GM20000 (cell line): Measurements from ENCODE around the gene GRIK1.

Source experiments
- DNase-seq: peaks from one replicate; pipeline ENCODE4 v3.0.0; 2012; ENCODE audit warnings: low spot score
- CTCF ChIP-seq: IDR thresholded peaks from 2 replicates; pipeline ENCODE4 v1.5.1; 2012; ENCODE audit warnings: mild to moderate bottlenecking, control low read depth; ENCODE audit errors: extremely low read depth, missing control alignments

Gene GRIK1

GRCh38 chr21:29797155-29797554 lies 142.6 kb downstream of the GRIK1 start:
- no peak for TF ChIP-seq CTCF
- DNase-seq: no peak

GRCh38 chr21:29793712-29794111 lies 146.1 kb downstream of the GRIK1 start:
- TF ChIP-seq CTCF: no peak
- DNase-seq: no peak

DNA sequence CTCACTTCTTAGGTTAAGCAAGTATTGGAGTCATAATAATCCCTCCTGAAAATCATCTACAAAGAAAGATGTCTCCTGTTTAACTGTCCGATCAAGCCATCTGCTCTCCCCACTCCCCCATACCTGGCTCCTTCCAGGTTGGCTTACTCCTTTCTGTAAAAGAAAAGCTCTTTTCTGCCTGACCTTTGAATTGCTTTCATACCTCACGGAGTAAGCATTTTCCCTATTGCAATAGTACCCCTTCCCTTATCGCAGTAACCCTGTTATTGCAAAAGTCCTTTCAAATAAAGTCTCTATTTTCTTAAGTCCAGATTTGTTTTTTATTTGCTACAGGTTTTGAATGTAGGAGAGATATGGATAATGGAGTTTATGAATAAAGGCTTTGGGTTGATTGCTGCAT lies 150.4 kb downstream of the GRIK1 start:
- no peak for DNase-seq

DNA sequence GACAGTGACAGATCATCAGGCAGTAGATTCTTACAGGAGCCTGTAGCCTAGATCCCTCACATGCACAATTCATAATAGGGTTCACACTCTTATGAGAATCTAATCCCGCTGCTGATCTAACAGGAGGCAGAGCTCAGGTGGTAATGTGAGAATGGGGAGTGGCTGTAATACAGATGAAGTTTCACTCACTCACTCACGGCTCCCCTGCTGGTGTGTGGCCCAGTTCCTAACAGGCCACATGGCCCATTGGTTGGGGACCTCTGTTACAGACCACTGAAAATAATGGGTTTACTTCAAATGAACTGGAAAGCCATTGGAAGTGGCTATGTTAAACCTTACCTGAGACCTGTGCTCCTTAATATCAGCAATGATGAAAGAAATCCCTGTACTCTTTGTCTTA lies 151.0 kb downstream of the GRIK1 start:
- no peak for DNase-seq
- TF ChIP-seq CTCF: no peak

More for the DNA sequence above, 150.4 kb downstream of the GRIK1 start:
- no peak for TF ChIP-seq CTCF

GRCh38 chr21:29787361-29787909 lies 152.4 kb downstream of the GRIK1 start:
- TF ChIP-seq CTCF: no peak
- no peak for DNase-seq

DNA sequence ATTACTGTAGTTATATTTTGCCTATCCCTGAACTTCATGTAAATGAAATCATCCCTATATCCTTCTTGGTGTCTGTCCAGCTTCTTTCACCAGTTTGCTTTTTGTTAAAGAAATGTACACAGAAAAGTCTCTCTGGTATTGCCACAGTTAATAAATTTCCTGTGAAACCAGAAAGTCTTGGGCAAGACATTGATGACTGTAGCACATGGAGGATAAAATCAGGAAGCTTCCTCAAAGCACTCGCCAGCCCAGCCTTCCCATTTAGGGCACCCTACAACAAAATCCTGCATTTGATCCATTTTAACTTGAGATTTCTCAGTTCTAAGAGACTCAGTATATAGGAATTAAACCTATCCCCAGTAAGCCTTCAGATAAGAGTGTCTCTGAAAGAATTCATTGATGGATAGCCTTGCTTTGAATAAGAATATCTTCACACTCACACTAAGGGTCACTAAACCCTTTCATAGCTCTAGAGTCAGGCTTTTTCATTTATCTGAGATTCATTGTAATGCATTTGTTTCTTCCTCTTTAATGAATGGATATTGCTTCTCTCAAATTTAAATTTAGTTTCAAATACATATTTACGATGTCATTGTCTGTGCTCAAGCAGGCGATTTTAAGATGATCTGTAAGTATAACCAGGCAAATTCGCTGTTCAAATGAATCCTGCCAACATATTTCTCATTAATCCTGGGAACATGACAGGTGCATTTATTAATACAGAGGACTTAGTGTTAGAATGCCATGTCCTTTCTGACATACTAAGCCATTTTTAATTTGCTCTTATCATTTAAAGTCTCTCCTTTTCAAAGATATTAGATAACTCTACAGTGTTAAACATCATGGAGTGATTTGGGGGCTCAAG lies 153.1 kb downstream of the GRIK1 start:
- TF ChIP-seq CTCF: no peak
- no peak for DNase-seq

DNA sequence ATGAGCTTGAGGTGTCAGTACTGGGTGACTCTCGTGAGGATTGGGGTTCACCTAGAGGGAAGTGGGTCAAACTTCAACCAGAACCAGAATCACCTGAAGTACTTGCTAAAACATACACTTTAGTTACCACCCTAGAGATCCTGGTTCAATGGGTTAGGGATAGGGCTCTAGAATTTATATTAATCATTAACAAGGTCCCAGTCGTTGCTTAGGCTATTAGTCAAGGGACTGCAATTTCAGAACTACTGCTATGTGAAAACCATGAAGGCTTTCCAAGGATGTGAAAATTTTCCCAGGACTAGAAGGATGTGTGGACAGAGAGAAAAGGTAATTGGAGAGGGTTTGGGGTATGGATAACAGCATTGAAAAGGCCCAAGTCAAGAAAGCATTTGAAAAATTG lies 162.6 kb downstream of the GRIK1 start:
- TF ChIP-seq CTCF: no peak
- DNase-seq: no peak
